ENCODE data around the gene MRTO4. TPM values are rescaled to one million over a fixed set of nuclear protein-coding genes. Genes with fewer than 3 reads are reported as not detected.

Gene MRTO4
- total and polyA plus RNA-seq, 9 of the 15 experiments (the other 6 are each of a cell fraction or from before 2014, with no cell fraction given): 62.0 to 173 (median 146) TPM

DNA sequence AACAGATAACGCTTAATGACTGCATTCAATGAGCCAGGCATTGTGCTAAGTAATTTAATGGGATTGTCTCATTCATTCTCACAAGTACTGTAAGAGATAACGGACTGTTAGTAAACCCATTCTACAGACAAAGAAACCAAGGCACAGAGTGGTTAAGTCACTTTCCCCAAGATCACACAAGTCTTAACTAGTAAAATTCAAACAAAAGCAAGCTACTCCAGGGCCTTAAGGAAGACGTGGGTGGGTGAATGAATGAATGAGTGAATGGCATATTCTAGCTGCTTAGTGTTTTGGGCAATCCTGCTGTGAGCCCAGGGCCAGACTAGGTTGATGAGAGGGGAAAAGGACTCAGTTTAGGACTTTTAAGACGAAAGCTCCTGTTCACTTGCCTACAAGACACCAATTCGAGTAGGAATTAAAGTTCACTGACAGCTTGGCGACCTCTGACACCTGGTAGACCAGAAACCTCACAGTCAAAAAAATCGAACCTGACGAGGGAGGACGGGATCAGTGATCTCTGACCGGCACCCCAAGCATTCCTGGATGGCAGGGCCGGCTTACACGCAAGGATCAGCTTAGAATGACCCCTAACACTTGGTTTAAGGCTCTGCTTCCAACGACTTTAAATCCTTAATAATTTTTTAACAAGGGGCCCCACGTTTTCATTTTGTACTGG lies 838 bp upstream of the MRTO4 start (continued):
- TF ChIP-seq REST (IDR thresholded peaks at IDR 0.05; ENCODE audit: borderline replicate concordance) (no peak), REST (CRISPR knock-in tag; IDR thresholded peaks at IDR 0.05; ENCODE audit: low read depth) (no peak), MEIS2 (IDR thresholded peaks at IDR 0.05; ENCODE audit: partially characterized antibody) (no peak), ZFPM2 (CRISPR knock-in tag; IDR thresholded peaks at IDR 0.05) (no peak), CBFA2T3 (IDR thresholded peaks at IDR 0.05) (no peak), HDGF (IDR thresholded peaks at IDR 0.05) (peak; percentile 50; the same call in 1 of the 2 replicates), TRIM25 (IDR thresholded peaks at IDR 0.05; ENCODE audit: borderline replicate concordance) (no peak), THRAP3 (IDR thresholded peaks at IDR 0.05; ENCODE audit: borderline replicate concordance) (no peak)
- TF ChIP-seq, protein P1, sequence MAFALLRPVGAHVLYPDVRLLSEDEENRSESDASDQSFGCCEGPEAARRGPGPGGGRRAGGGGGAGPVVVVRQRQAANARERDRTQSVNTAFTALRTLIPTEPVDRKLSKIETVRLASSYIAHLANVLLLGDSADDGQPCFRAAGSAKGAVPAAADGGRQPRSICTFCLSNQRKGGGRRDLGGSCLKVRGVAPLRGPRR (CRISPR knock-in tag; IDR thresholded peaks at IDR 0.05): no peak
- TF ChIP-seq, protein P2, sequence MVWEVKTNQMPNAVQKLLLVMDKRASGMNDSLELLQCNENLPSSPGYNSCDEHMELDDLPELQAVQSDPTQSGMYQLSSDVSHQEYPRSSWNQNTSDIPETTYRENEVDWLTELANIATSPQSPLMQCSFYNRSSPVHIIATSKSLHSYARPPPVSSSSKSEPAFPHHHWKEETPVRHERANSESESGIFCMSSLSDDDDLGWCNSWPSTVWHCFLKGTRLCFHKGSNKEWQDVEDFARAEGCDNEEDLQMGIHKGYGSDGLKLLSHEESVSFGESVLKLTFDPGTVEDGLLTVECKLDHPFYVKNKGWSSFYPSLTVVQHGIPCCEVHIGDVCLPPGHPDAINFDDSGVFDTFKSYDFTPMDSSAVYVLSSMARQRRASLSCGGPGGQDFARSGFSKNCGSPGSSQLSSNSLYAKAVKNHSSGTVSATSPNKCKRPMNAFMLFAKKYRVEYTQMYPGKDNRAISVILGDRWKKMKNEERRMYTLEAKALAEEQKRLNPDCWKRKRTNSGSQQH (CRISPR knock-in tag; IDR thresholded peaks at IDR 0.05): no peak

Data from K562 (cell line).